NOMO-1 treated with dmso at 0.1 percent for 144 hours (cell line): Measurements from ENCODE around the gene PRRT4.

ENCODE experiments used
- DNase-seq: peaks from one replicate; lab custom pipeline; 2025; ENCODE audit not compliant: unreplicated experiment; lab: John Stamatoyannopoulos, UW

The PRRT4 gene

GRCh38 chr7:128361411-128362379, at the start of gene PRRT4:
PRRT4 (minus strand) TSS chr7:128361690.
- DNase-seq, result peak; percentile 39

- DNase-seq, result no peak
These were observed 48.9 kb upstream of the PRRT4 start for GRCh38 chr7:128410451-128410753.

GRCh38 chr7:128409596-128410450, 48.3 kb upstream of the PRRT4 start, which contains the start of gene IMPDH1:
IMPDH1 (minus strand) TSS chr7:128409982; CDS start chr7:128409901, 81 bp downstream.
- peak; percentile 57 for DNase-seq

GRCh38 chr7:128408709-128409595, 47.5 kb upstream of the PRRT4 start:
- no peak for DNase-seq

- no peak for DNase-seq
These were observed 46.5 kb upstream of the PRRT4 start for GRCh38 chr7:128407751-128408708.

- no peak for DNase-seq
These were observed 45.7 kb upstream of the PRRT4 start for GRCh38 chr7:128407233-128407589.

- no peak for DNase-seq
These were observed 45.1 kb upstream of the PRRT4 start for GRCh38 chr7:128406314-128407232.

GRCh38 chr7:128405471-128406313, 44.2 kb upstream of the PRRT4 start:
- no peak for DNase-seq

GRCh38 chr7:128404886-128405470, 43.5 kb upstream of the PRRT4 start:
- no peak for DNase-seq

GRCh38 chr7:128404143-128404681, 42.7 kb upstream of the PRRT4 start:
- no peak for DNase-seq

- DNase-seq, result no peak
These were observed 42.2 kb upstream of the PRRT4 start for GRCh38 chr7:128403676-128404075.

- DNase-seq, result no peak
These were observed 40.9 kb upstream of the PRRT4 start for GRCh38 chr7:128402356-128402755.

- DNase-seq, result no peak
These were observed 39.1 kb upstream of the PRRT4 start for GRCh38 chr7:128400566-128400965.

GRCh38 chr7:128399991-128400390, 38.5 kb upstream of the PRRT4 start:
- no peak for DNase-seq

GRCh38 chr7:128398841-128399135, 37.3 kb upstream of the PRRT4 start:
- DNase-seq, result no peak

- no peak for DNase-seq
These were observed 36.7 kb upstream of the PRRT4 start for GRCh38 chr7:128398016-128398840.

- DNase-seq, result no peak
These were observed 34.9 kb upstream of the PRRT4 start for GRCh38 chr7:128396357-128396756.
